Left hindlimb (tissue), 1 donor: Measurements from ENCODE around the gene PCSK2.

ENCODE experiments used
- DNase-seq: peaks from one replicate; pipeline ENCODE4 v3.0.0-alpha.2; 2018

The PCSK2 gene

DNA sequence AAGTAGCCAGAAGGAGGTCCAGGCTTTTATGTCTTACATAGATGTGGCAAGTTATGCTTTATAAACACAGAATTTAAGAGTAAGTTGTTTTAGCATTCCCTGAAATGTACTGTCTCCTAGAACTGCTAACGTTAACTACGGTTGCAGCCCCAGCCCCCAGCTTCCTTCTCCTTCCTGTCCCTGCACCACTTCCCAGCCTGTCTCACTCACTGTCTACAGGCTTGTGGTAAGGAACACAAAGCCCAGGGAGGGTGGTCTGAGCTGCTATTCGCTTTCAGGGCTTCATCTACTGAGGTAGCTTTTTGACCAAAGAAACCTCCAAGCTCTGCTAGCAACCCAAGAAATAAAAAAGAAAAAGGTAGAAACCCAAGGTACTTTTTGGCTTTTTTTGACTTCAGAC is 35.9 kb downstream of the PCSK2 start:
- DNase-seq = no peak

DNA sequence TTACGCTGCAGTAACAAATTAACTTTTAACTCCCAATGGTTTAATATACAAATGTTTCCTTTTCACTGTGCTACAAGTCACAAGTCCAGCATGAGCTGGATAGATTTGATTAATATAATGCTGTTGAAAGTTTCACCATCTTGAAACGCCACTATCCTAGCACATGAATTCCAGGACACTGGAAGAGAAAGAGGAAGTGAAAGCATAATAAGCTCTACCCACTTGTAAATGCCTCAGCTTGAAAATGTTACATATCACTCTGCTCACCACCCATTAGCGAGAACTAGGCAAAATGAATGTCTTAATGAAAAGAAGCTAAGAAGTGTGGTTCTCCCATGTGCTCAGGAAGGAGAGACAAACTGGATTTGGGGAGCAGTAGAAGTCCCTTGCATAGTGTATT is 46.9 kb downstream of the PCSK2 start:
- DNase-seq = no peak

DNA sequence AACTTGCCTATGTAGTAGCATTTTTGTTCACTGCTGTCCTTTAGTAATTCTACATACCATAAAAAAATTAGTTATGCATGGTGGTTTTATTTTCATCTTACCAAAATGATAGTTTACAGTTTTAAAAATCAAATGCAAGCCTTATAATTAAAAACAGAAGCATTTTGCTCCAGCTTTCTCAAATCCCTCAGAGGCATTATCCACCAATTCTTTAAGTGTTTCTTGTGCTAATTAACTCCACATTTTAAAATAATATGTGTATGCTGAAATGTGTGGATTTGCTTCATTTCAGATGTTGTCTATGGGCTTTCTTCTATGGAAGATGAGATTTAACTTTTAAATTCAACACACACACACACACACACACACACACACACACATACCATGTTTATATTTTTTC is 49.3 kb downstream of the PCSK2 start:
- DNase-seq = no peak

DNA sequence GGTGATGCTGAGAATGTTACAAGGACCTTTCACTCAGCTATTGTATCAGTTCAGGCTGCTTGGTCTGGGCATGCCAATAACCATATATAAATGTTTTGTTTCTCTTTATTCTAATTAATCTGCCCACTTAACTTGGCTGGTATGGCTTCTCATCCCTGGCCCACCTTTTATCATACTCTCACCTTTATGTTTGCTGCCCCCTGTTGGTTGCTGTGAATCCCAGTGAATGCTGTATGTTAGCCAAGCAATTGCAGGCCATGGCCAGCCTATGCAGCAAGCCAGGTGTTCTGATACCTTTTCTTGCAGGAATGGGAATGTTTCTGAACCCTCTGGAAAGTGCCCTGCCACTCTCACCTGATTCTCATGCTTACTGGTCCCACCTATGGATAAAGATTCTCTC is 54.6 kb downstream of the PCSK2 start:
- no peak for DNase-seq

DNA sequence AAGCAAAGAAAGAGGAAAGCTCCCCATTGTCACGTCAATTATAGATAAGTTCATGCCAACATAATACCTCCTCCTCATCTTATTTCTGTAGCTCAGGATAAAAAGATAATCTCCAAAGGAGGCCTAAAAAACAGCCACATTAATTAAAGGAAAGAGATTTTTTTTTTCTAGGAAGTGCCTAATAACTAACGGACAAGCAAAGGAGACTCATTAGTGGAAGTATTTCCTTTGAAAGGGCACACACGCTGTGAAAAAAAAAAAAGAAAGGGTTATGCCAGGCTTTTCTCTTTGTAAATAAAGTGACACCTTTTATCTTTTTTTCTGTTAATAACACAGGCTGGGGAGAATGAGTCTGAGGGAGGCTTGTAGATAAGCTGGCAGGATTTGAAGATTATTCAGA is 55.7 kb downstream of the PCSK2 start:
- DNase-seq = no peak

DNA sequence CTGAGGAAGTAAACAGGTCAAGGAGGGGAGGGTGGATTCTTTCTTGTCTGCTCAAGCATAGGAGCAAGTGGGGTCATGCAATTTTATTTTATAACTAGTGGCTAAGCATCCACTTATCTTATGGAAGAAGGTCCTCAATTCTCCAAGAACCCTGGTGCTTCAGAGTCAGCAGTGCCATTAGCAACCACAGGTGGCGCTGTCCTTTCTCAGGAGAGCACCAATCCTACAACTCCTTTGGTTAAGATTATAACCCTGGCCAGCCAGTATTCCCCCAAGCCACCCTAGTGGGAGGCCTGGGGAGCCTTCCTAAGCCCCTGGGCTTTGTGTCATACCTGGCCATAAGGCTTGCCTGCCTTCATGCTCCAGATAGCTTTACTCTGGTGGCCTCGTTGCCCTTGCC is 60.7 kb downstream of the PCSK2 start:
- DNase-seq = no peak

DNA sequence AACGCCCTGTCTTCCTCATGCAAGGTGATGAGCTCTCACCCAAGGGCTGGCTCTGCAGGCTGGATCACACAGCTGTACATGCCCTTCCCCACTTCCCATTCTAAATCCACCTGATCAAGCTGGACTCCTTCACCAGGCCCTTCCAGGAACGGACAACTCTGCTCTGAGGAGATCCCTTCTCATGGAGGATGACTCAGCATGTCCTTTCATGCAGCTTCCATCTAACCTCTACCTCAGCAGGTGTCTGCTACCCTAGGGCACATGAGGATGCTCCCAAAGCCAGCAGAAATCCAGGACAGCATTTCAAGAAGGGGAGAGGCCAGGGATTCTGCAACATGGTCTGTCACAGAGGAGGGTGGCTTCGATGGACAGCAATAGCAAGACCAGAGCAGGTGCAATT is 61.2 kb downstream of the PCSK2 start:
- no peak for DNase-seq

DNA sequence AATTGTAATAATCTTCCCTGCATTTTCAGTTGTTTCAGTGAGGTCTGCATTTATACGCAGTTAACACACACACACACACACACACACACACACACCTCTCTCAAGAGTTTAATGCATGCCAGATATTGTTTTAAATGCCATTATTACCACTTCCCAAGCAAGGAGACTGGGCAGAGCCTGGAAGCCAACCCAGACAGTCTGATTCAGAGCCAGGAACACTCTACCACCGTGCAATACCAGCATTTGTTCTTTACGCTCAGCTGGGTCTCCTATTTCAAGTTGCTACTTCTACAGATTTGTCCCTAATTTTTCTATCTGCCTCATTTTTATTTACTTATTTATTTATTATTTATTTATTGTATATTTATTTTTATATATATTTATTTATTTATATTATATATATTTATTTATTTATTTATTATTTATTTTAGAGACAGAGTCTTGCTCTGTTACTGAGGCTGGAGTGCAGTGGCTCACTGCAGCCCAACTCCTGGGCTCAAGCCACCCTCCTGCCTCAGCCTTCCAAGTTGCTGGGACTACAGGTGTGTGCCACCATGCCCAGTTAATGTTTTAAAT is 68.4 kb downstream of the PCSK2 start:
- no peak for DNase-seq

DNA sequence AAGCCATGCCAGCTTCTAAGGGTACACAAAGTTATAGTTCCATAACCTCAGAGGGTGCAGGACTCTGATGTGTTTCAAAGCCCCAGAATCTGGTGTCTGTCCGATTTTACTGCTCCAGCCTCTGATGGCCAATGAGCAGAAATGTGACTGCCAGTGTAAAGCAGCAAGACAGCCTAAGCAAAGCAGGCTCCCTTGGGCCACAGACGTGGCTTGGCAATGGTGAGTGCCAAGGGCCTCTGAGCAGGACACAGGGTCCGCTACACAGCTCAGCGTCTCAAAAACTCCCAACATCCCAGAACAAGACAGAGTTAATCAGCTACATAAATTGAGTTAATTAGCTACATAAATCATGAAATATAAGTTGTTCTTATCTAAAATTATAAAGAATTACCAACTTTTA is 69.2 kb downstream of the PCSK2 start:
- no peak for DNase-seq

DNA sequence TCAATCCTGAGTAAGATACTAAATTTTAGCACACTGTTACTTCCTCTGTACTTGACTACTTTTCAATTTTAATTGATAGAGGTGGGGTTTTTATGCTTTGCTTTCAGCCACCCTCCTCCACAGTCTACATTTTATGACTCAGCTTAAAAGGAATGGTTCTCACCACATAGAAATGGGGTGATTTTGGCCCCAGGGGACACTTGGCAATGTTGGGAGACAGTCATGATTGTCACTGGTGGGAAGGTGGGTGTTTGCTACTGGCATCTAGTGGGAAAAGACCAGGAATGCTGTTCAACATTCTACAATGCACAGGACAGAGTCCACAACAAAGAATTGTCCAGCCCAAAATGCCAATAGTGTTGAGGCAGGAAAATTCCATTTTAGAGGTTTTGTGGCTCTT is 71.3 kb downstream of the PCSK2 start:
- no peak for DNase-seq

DNA sequence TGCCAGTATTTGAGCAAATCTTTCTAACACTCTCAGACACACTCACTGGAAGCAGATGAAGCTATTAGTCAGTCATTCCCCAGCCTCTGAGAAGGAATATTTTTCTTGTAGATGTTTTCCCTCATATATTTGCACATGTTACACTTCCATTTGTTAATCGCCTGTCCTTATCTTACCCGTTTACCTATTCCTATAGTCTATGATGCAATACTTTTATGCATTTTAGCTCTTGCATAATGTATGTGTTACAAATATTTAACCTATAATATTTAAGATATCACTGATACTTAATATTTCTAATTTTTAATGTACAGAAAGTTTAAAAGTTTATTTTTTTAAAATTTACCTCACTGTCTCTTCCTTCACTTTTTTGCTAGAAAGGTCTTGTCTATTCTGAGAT is 71.9 kb downstream of the PCSK2 start:
- DNase-seq = no peak

DNA sequence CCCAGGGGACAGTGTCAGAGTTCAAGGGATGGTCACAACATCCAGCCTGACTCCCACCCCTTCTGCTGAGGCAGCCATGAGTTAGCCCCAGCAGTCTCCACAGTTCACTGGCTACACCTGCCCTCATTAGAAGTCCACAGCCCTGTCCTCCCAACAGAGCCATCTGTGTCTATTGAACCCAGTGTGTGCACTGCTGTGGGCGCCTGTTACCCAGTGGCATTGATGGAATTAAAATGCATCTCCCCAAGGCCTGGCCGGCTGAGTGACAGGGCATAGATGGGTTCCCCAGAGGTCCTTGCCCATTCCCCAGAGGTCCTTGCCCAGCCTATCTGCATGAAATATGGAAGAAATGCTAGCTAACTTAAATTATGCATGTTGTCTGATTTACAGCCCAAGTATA is 73.3 kb downstream of the PCSK2 start:
- no peak for DNase-seq

DNA sequence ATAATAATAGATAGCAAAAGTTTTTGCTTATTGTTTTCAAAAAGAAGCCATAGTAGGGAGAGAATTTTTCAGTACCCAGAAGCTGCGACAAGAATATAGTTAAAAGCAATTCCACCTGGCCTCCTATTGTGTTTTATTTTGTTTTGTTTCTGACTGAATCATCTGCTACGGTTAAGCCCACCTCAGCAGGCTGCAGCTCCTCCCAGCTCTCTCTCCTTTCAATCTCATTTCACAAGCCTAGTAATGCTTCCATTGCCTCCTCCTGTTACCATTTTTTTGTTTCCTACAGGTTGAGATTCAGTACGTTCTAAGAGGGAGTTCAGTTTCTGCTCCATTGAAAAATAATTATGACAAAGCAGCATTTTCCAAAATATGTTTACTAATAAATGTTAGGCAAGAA is 77.9 kb downstream of the PCSK2 start:
- DNase-seq = no peak

DNA sequence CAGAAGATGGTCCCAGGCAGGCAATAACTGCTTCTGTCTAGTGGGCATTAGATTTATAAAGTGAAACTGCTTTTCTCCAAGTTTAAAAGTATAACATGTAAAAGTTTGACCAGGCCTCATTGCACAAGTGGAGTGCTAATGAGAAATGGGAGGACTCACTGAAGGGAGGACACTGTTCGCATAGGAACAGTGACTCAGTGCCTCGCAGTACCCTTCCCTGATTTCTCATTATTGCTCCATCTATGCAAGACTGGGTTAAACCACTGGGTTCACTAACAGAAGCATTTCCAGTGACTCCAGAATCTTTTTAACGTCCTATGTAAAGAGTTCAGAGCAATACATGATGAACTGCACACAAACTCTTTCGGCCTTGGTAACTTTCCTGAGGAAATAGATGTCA is 79.6 kb downstream of the PCSK2 start:
- DNase-seq = no peak

DNA sequence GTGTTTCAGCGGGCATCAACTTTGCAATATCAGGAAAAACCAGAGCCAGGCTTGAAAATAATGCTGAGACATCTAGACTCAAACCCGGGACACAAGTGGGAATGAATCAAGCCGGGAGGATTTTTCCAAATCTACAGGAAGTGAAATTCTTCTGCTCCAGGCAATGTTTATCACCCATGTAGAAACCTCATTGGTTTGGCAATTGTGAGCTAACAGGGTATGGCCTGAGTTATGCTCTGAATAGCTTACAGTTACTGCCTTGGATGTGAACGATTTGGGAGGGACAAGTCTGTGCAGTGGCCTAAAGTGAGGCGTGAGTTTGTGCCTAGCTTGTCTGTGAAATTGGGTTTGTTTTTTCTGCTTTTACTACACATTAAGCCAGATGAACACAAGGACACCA is 87.4 kb downstream of the PCSK2 start:
- no peak for DNase-seq

DNA sequence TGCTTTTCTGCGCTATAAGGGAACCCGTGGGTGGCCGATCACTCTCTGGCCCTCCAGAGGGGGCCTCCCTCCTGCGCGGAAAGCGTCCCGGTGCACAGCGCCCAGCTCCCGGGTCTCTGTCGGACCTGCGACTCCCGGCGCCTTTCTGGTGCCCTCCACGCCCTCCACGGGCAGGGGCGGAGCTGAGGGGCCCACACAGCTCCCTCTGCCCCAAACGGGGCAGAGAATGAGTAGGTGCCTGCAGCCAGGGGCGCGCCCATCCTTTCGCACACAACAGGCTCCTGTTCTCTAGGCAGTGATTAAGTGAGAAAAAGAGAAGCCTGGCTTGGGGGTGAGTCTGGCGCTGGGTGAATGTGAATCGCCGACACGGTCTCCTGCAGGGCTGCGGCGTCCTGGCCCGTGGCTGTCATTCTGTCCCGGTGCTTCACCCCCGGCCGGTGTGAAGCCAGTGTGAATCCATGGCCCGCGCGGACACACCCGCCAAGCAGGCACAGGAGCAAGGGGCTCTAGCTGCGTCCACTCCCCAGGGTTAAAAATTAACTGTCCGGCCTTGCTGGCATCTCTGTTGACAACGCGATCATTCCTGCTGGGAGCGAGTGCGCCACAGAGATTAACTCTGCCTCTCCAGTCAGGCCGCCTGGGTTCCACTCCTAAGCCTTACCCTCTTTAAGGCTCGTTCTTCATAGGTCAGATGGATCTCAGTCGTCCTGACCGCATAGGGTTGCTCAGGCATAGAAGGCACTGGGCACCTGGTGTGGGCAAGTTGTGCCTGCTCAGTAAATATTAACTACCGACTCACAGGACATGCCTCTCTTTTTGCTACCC is 88.8 kb downstream of the PCSK2 start:
- no peak for DNase-seq

DNA sequence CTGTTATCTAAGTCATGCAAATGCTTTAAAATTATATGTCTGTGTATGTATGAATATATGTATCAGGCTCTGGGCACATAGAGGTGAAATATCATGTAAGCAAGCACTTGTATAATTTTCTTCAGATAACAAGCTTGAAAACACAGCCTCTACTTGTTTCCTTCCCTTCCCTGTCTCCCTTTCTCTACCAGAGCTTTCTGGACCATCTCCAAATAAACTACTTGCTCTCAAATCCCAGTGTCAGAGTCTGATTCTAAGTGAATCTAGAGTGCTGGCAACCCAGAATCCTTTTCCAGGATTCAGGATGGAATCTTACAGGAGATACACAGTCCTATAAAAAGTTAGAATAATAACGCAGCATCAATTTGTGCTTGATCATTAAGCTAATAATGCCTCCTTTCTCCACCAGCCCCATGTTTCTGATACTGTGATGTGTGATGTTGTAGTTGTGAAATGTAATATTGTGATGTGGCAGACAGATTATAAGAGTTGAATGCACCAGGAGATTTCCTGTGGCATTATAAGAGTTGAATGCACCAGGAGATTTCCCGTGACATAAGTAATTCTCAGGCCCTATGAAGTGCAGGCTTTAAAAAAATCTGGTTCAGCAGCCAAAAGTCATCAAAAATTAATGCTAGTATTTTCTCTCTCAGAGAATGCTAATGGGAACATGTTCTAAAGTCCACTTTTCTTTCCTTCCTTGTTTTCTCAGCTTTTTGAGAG is 89.6 kb downstream of the PCSK2 start:
- DNase-seq = no peak

DNA sequence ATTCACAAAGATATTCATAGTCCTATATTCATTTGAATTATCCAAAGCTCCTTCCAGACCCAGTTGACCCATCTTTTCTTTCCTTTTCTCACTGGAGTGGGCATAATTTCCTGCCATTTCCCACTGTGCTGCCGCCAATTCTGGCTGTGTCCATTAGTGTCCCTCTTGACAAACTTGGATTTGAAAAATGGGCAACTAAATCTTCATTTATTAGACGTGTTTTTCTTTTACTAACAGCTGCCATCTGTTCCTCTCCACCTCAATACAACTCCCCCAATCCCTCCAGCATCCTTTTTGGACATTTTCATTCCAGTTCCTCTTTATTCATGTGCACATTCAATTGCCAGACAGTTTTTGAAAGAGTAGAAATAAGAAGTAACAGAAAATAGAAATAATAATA is 90.5 kb downstream of the PCSK2 start:
- no peak for DNase-seq

DNA sequence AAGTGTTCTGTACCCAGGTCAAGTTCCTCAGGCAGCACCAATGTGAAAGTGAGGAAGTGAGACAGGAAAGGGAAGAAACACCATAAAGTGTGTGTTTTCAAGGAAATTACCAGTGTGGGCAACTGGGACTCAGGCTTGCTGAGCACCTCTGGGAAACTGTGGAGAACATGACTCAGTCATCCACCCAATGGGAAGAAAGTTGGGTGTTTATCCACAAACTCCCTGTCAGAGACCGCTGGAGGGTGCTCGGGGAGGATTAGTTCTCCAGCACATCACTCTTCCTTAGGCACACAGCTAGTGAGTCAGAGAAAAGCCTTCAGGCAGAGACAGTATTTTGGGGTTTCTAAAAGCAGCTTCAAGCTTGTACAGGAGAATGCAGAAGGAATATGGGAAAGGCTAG is 93.6 kb downstream of the PCSK2 start:
- DNase-seq = no peak

DNA sequence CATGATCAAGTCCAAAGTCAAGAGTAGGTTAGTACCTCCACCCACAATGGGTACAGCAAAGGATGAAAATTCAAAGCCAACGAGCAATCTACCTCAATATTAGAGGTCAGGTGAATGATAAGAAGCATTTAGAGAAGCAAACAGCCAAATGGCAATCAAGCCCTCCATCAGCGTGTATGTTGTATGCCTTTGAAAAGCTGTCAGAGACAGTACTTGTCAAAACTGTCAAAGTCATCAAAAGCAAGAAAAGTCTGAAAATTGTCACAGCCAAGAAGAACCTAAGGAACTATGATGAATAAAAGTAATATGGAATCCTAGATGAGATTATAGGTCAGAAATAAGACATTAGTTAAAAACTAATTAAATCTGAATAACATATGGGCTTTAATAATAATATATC is 99.3 kb downstream of the PCSK2 start:
- no peak for DNase-seq

DNA sequence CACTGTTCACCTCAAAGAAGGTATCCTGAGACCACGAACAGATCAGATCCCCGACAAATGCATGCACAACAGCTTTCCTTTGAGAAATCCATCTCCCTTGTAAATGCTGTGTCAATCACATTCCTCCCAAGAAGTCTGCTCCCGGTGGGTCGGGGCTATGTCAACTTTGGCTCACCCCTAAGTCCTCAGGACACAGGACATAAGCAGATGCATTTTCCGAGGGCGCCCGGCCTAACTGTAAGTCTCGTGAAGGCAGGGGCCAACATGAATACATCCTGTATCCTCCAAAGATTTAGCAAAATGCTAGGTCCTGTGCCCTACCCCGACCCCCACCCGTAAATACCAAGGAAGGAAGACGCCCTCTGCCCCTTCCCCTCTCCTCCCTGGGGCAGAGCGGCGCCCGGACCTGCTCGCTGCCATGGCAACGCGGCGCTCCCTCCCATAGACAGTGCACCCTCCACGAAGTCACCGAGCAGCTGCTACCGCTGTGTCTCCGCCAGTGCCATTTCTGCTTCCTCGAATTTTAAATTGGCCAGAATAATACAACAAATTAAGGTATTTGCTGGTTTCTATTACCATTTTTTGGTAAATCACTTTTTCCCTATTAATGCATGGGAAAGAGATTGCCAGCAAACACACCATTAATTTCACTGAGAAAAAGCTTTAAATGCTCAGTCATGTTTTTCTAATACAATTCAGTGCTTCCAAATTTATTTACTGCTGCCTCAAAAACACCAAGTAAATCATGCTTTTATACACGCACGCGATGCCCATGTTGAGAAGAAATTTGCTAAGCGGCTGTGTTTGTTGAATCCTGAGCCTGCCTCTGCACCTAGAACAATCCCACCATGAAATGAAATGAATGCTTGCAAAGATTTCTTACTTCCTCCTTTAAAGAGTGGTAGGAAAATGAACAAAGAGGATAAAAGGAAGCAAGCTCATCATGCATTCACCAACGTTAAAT is 100.6 kb downstream of the PCSK2 start:
- no peak for DNase-seq

DNA sequence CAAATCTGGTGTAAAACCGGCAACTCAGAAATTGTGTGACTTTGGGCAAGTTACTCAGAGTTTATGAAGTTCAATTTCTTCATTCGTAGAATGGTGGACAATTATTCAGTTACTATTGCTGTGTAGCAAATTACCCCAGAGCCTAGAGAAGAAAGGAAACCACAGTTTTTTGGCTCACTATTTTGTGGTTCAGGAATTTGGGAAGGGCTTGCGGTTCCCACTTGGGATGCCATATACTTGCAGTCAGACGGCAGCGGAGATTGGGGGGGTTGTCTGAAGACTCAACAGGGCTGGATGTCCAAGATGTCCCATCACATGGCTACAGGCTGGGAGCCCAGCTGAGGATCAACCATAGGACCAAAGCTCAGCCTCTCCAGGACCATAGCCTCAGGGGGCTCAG is 108.1 kb downstream of the PCSK2 start:
- DNase-seq = no peak

DNA sequence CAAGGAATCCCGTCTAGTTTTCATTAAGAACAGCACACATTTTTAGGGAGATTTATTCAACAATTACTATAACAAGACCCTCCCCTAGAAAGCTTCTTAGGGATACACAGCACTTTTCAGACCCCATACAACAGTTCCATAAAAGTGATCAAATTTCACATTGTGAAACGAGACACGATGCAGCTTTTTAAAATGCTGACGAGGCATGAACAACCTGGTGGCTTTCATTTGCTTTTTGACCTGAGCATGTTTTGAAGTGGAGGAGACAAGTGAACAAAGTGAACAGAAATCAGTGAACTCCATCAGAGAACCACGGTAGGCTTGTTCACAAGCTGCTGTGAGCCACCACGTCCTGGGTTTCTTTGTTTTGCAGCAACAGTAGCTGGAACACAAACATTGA is 112.2 kb downstream of the PCSK2 start:
- no peak for DNase-seq
